Mesenchymal stem cell (in vitro differentiated cells and primary cell): ENCODE results near the gene OTUD4. TPM values are rescaled to one million over a fixed set of nuclear protein-coding genes. Genes with fewer than 3 reads are reported as not detected.

Experiments used
- small RNA-seq: library from polyadenylated mRNA; stranded (forward); fragments of <200 nt; extraction: miRNeasy Mini kit (QIAGEN cat#:217004); gene quantifications from one replicate; pipeline ENCODE3, GENCODE V24; 2013; ENCODE audit warnings: low read depth

Gene OTUD4

Small RNA genes within 50 kb of the gene (small RNA-seq; reads per million reads assigned to genes)
- not detected for gene RF00019
